Subcutaneous abdominal adipose tissue (tissue), 5 donors: ENCODE results near the gene SMIM23.

ENCODE experiments used
- H3K27ac ChIP-seq: one replicate; pipeline ENCODE4 v1.7.0; 2013; ENCODE audit warnings: low read depth, mild to moderate bottlenecking, inconsistent platforms, low read length, moderate library complexity
- H3K27me3 ChIP-seq, 5 donors: one replicate each; pipeline ENCODE4 v1.7.0; 2013; ENCODE audit warnings: low read length in 5 of 5, inconsistent platforms in 1 of 5; ENCODE audit not compliant: control insufficient read depth in 5 of 5, insufficient read depth in 4 of 5
- H3K36me3 ChIP-seq, 5 donors: one replicate each; pipeline ENCODE4 v1.7.0; 2013; ENCODE audit warnings: low read length in 5 of 5; ENCODE audit not compliant: control insufficient read depth in 5 of 5, insufficient read depth in 5 of 5
- H3K4me1 ChIP-seq, 5 donors: one replicate each; pipeline ENCODE4 v1.7.0; 2013; ENCODE audit warnings: low read length in 5 of 5, mild to moderate bottlenecking in 3 of 5, moderate library complexity in 1 of 5; ENCODE audit not compliant: control insufficient read depth in 5 of 5, insufficient read depth in 5 of 5
- H3K4me3 ChIP-seq, 5 donors: one replicate each; pipeline ENCODE4 v1.7.0; 2013; ENCODE audit warnings: low read length in 5 of 5, low read depth in 1 of 5
- H3K9ac ChIP-seq, 5 donors: one replicate each; pipeline ENCODE4 v1.7.0; 2013; ENCODE audit warnings: low read length in 5 of 5, mild to moderate bottlenecking in 4 of 5, moderate library complexity in 3 of 5
- H3K9me3 ChIP-seq, 5 donors: one replicate each; pipeline ENCODE4 v1.7.0; 2013; ENCODE audit warnings: low read length in 5 of 5; ENCODE audit not compliant: control insufficient read depth in 5 of 5
- donor health status: healthy.
- donor health status: healthy.
- donor health status: healthy.
- donor health status: healthy.
- donor health status: healthy.

SMIM23 gene

GRCh38 chr5:171790408-171790807 lies 4.8 kb downstream of the SMIM23 start:
- H3K27ac ChIP-seq: no peak overlapping the region
- H3K9me3 ChIP-seq: no peaks in the 10 kb centered on the region
- H3K36me3 ChIP-seq: no peaks in the 10 kb centered on the region
- H3K4me1 ChIP-seq: no peaks in the 10 kb centered on the region
- no peak overlapping the region for H3K9ac ChIP-seq
- peaks cover 0 to 4% (median 0%) of the 10 kb centered on the region in 5 donors for H3K27me3 ChIP-seq
- no peak overlapping the region for H3K4me3 ChIP-seq

GRCh38 chr5:171794470-171794960 lies 8.9 kb downstream of the SMIM23 start:
- no peaks in the 10 kb centered on the region for H3K36me3 ChIP-seq
- H3K27ac ChIP-seq: no peak overlapping the region
- no peaks in the 10 kb centered on the region for H3K4me1 ChIP-seq
- H3K4me3 ChIP-seq: no peak overlapping the region
- H3K27me3 ChIP-seq: peaks cover 0 to 2% (median 0%) of the 10 kb centered on the region in 5 donors
- no peaks in the 10 kb centered on the region for H3K9me3 ChIP-seq
- no peak overlapping the region for H3K9ac ChIP-seq

GRCh38 chr5:171795381-171795780 lies 9.8 kb downstream of the SMIM23 start:
- H3K9ac ChIP-seq: no peak overlapping the region
- H3K4me1 ChIP-seq: no peaks in the 10 kb centered on the region
- H3K27me3 ChIP-seq: peaks cover 0 to 2% (median 0%) of the 10 kb centered on the region in 5 donors
- H3K36me3 ChIP-seq: no peaks in the 10 kb centered on the region
- H3K9me3 ChIP-seq: no peaks in the 10 kb centered on the region
- no peak overlapping the region for H3K4me3 ChIP-seq
- H3K27ac ChIP-seq: no peak overlapping the region

GRCh38 chr5:171796436-171796835 lies 10.8 kb downstream of the SMIM23 start:
- no peaks in the 10 kb centered on the region for H3K4me1 ChIP-seq
- peaks cover 0 to 2% (median 0%) of the 10 kb centered on the region in 5 donors for H3K27me3 ChIP-seq
- H3K27ac ChIP-seq: no peak overlapping the region
- H3K36me3 ChIP-seq: no peaks in the 10 kb centered on the region
- no peak overlapping the region for H3K9ac ChIP-seq
- no peaks in the 10 kb centered on the region for H3K9me3 ChIP-seq
- H3K4me3 ChIP-seq: no peak overlapping the region

GRCh38 chr5:171797543-171797942 lies 11.9 kb downstream of the SMIM23 start:
- H3K4me1 ChIP-seq: no peaks in the 10 kb centered on the region
- H3K9ac ChIP-seq: no peak overlapping the region
- H3K27ac ChIP-seq: no peak overlapping the region
- peaks cover 0 to 2% (median 0%) of the 10 kb centered on the region in 5 donors for H3K27me3 ChIP-seq
- H3K36me3 ChIP-seq: no peaks in the 10 kb centered on the region
- no peaks in the 10 kb centered on the region for H3K9me3 ChIP-seq
- H3K4me3 ChIP-seq: no peak overlapping the region

GRCh38 chr5:171798418-171798817 lies 12.8 kb downstream of the SMIM23 start:
- no peaks in the 10 kb centered on the region for H3K36me3 ChIP-seq
- no peaks in the 10 kb centered on the region for H3K9me3 ChIP-seq
- H3K4me3 ChIP-seq: no peak overlapping the region
- no peaks in the 10 kb centered on the region for H3K4me1 ChIP-seq
- peaks cover 0 to 2% (median 0%) of the 10 kb centered on the region in 5 donors for H3K27me3 ChIP-seq
- H3K9ac ChIP-seq: no peak overlapping the region
- no peak overlapping the region for H3K27ac ChIP-seq

- Histone ChIP-seq H3K9ac (no peak overlapping the region), H3K9me3 (no peaks in the 10 kb centered on the region), H3K36me3 (no peaks in the 10 kb centered on the region), H3K4me3 (no peak overlapping the region), H3K27me3 (peaks cover 0 to 14% (median 8%) of the 10 kb centered on the region in 5 donors), H3K4me1 (peaks cover 0 to under 1% (median 0%) of the 10 kb centered on the region in 5 donors), H3K27ac (no peak overlapping the region)
Measured at GRCh38 chr5:171801839-171802238, 16.2 kb downstream of the SMIM23 start.

- Histone ChIP-seq H3K27me3 (peaks cover 0 to 16% (median 12%) of the 10 kb centered on the region in 5 donors), H3K27ac (no peak overlapping the region), H3K36me3 (no peaks in the 10 kb centered on the region), H3K4me1 (peaks cover 0 to 6% (median 0%) of the 10 kb centered on the region in 5 donors), H3K9ac (no peak overlapping the region), H3K9me3 (peaks cover 0 to 8% (median 2%) of the 10 kb centered on the region in 5 donors), H3K4me3 (no peak overlapping the region)
Measured at GRCh38 chr5:171805746-171806145, 20.1 kb downstream of the SMIM23 start.

- H3K4me3 ChIP-seq: no peak overlapping the region
- peaks cover 0 to 22% (median 10%) of the 10 kb centered on the region in 5 donors for H3K9me3 ChIP-seq
- H3K27ac ChIP-seq: no peak overlapping the region
- H3K36me3 ChIP-seq: no peaks in the 10 kb centered on the region
- H3K9ac ChIP-seq: no peak overlapping the region
- H3K4me1 ChIP-seq: peaks cover 0 to 6% (median 0%) of the 10 kb centered on the region in 5 donors
- peaks cover 0 to 16% (median 12%) of the 10 kb centered on the region in 5 donors for H3K27me3 ChIP-seq
Measured at GRCh38 chr5:171806976-171807747, 21.5 kb downstream of the SMIM23 start.

GRCh38 chr5:171808453-171808852 lies 22.8 kb downstream of the SMIM23 start:
- Histone ChIP-seq H3K9ac (no peak overlapping the region), H3K27me3 (peaks cover 0 to 16% (median 12%) of the 10 kb centered on the region in 5 donors), H3K4me3 (no peak overlapping the region), H3K27ac (no peak overlapping the region), H3K9me3 (peaks cover 0 to 25% (median 10%) of the 10 kb centered on the region in 5 donors), H3K4me1 (peaks cover 0 to 6% (median 0%) of the 10 kb centered on the region in 5 donors), H3K36me3 (no peaks in the 10 kb centered on the region)
